ENCODE measurements around the gene SSR2.

SSR2 gene

GRCh38 chr1:156067262-156067661 is 46.5 kb upstream of the SSR2 start:
- no peaks in the 10 kb centered on the region for H4K20me1 ChIP-seq (ENCODE audit: insufficient read depth, low read length, poor library complexity, severe bottlenecking)
- no peaks in the 10 kb centered on the region for H3F3A ChIP-seq (ENCODE audit: low read depth)
- H3K36me3 ChIP-seq (ENCODE audit: insufficient read depth, low read length), result no peaks in the 10 kb centered on the region
- no peak overlapping the region for H3K9ac ChIP-seq (ENCODE audit: low read depth, low read length, poor library complexity, severe bottlenecking)
- H3K4me1 ChIP-seq (ENCODE audit: insufficient read depth, low read length, poor library complexity, severe bottlenecking), result no peaks in the 10 kb centered on the region
- no peaks in the 10 kb centered on the region for H3K79me2 ChIP-seq (ENCODE audit: insufficient read depth, low read length)
- no peak for TF ChIP-seq CTCF (conservative IDR thresholded peaks at IDR 0.05; ENCODE audit: low read length)
- no peak for TF ChIP-seq EZH2phosphoT487 (IDR thresholded peaks at IDR 0.05; ENCODE audit: borderline replicate concordance)
- no peak overlapping the region for H3K4me2 ChIP-seq (ENCODE audit: low read depth, low read length, poor library complexity, severe bottlenecking)
- no peak overlapping the region for H3K4me3 ChIP-seq (ENCODE audit: low read length, poor library complexity, severe bottlenecking)
- H3K9me3 ChIP-seq (ENCODE audit: insufficient read depth, low read depth, low read length), result no peaks in the 10 kb centered on the region
- no peaks in the 10 kb centered on the region for H3K27me3 ChIP-seq (ENCODE audit: insufficient read depth, low read length, poor library complexity, severe bottlenecking)
- H2AFZ ChIP-seq (ENCODE audit: low read length), result no peak overlapping the region
- no peaks in the 10 kb centered on the region for H3K9me2 ChIP-seq (replicated peaks; ENCODE audit: low read depth, low read length)

- H3K9ac ChIP-seq (ENCODE audit: low read depth, low read length, poor library complexity, severe bottlenecking), result no peak overlapping the region
- no peaks in the 10 kb centered on the region for H3K36me3 ChIP-seq (ENCODE audit: insufficient read depth, low read length)
- H2AFZ ChIP-seq (ENCODE audit: low read length), result no peak overlapping the region
- H3K4me2 ChIP-seq (ENCODE audit: low read depth, low read length, poor library complexity, severe bottlenecking), result no peak overlapping the region
- TF ChIP-seq CTCF (conservative IDR thresholded peaks at IDR 0.05; ENCODE audit: low read length) (no peak), EZH2phosphoT487 (IDR thresholded peaks at IDR 0.05; ENCODE audit: borderline replicate concordance) (no peak)
- H3K4me1 ChIP-seq (ENCODE audit: insufficient read depth, low read length, poor library complexity, severe bottlenecking), result no peaks in the 10 kb centered on the region
- H3K4me3 ChIP-seq (ENCODE audit: low read length, poor library complexity, severe bottlenecking), result no peak overlapping the region
- H3K79me2 ChIP-seq (ENCODE audit: insufficient read depth, low read length), result no peaks in the 10 kb centered on the region
- H4K20me1 ChIP-seq (ENCODE audit: insufficient read depth, low read length, poor library complexity, severe bottlenecking), result no peaks in the 10 kb centered on the region
- H3F3A ChIP-seq (ENCODE audit: low read depth), result no peaks in the 10 kb centered on the region
- H3K9me2 ChIP-seq (replicated peaks; ENCODE audit: low read depth, low read length), result no peaks in the 10 kb centered on the region
- H3K9me3 ChIP-seq (ENCODE audit: insufficient read depth, low read depth, low read length), result no peaks in the 10 kb centered on the region
- no peaks in the 10 kb centered on the region for H3K27me3 ChIP-seq (ENCODE audit: insufficient read depth, low read length, poor library complexity, severe bottlenecking)
These were observed 45.1 kb upstream of the SSR2 start for GRCh38 chr1:156065871-156066270.

- no peak overlapping the region for H3K9ac ChIP-seq (ENCODE audit: low read depth, low read length, poor library complexity, severe bottlenecking)
- no peaks in the 10 kb centered on the region for H4K20me1 ChIP-seq (ENCODE audit: insufficient read depth, low read length, poor library complexity, severe bottlenecking)
- H3K79me2 ChIP-seq (ENCODE audit: insufficient read depth, low read length), result no peaks in the 10 kb centered on the region
- H3K4me2 ChIP-seq (ENCODE audit: low read depth, low read length, poor library complexity, severe bottlenecking), result no peak overlapping the region
- H3F3A ChIP-seq (ENCODE audit: low read depth), result no peaks in the 10 kb centered on the region
- H3K36me3 ChIP-seq (ENCODE audit: insufficient read depth, low read length), result no peaks in the 10 kb centered on the region
- no peak overlapping the region for H3K4me3 ChIP-seq (ENCODE audit: low read length, poor library complexity, severe bottlenecking)
- TF ChIP-seq CTCF (conservative IDR thresholded peaks at IDR 0.05; ENCODE audit: low read length) (no peak), EZH2phosphoT487 (IDR thresholded peaks at IDR 0.05; ENCODE audit: borderline replicate concordance) (no peak)
- no peaks in the 10 kb centered on the region for H3K9me3 ChIP-seq (ENCODE audit: insufficient read depth, low read depth, low read length)
- H3K27me3 ChIP-seq (ENCODE audit: insufficient read depth, low read length, poor library complexity, severe bottlenecking), result no peaks in the 10 kb centered on the region
- no peak overlapping the region for H2AFZ ChIP-seq (ENCODE audit: low read length)
- H3K4me1 ChIP-seq (ENCODE audit: insufficient read depth, low read length, poor library complexity, severe bottlenecking), result no peaks in the 10 kb centered on the region
- H3K9me2 ChIP-seq (replicated peaks; ENCODE audit: low read depth, low read length), result no peaks in the 10 kb centered on the region
These were observed 44.5 kb upstream of the SSR2 start for GRCh38 chr1:156065212-156065611.
